Measurements from ENCODE around the gene IST1. TPM values are rescaled to one million over a fixed set of nuclear protein-coding genes. Genes with fewer than 3 reads are reported as not detected.

IST1 gene
- total and polyA plus RNA-seq, 8 donors = 156 to 360 (median 298) TPM

DNA sequence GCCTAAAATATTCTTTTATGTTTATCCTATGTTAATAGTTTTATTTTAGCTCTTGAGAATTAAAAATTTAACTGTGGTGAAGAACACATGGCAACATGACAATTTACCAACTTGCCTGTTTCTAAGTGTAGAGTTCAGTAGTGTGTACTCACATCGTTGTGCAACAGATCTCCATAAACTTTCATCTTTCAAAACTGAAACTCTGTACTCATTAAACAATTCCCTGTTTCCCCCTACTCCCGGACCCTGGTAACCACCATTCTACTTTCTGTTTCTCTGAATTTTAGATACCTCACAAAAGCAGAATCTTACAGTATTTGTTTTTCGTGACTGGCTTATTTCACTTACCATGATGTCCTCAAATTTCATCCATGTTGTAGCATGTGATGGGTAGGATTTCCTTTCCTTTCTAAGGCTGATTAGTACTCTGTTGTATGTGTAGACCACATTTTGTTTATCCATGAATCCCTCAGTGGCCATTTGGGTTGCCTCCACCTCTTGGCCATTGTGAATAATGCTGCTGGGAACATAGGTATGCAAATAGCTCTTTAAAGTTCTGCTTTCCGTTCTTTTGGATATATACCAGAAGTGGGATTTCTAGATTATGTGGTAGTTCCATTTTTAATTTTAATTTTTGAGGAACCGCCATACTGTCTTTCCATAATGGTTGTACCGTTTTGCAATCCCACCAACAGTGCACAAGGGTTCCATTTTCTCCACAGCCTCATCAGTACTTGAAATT, 17.4 kb downstream of the IST1 start:
- Histone ChIP-seq H3K27me3 (no peaks in the 10 kb centered on the region), H3K27ac (peak overlapping the region in 1 of 2 donors; percentile 1), H3K9me3 (no peaks in the 10 kb centered on the region), H3K36me3 (peaks cover 0 to 34% of the 10 kb centered on the region in 2 donors), H3K4me1 (peaks cover 5 to 64% of the 10 kb centered on the region in 2 donors), H3K4me3 (no peak overlapping the region)
- intact Hi-C loops (cut with DNase I) = no loop called here
- TF ChIP-seq, protein P1, sequence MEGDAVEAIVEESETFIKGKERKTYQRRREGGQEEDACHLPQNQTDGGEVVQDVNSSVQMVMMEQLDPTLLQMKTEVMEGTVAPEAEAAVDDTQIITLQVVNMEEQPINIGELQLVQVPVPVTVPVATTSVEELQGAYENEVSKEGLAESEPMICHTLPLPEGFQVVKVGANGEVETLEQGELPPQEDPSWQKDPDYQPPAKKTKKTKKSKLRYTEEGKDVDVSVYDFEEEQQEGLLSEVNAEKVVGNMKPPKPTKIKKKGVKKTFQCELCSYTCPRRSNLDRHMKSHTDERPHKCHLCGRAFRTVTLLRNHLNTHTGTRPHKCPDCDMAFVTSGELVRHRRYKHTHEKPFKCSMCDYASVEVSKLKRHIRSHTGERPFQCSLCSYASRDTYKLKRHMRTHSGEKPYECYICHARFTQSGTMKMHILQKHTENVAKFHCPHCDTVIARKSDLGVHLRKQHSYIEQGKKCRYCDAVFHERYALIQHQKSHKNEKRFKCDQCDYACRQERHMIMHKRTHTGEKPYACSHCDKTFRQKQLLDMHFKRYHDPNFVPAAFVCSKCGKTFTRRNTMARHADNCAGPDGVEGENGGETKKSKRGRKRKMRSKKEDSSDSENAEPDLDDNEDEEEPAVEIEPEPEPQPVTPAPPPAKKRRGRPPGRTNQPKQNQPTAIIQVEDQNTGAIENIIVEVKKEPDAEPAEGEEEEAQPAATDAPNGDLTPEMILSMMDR (IDR thresholded peaks at IDR 0.05) = no peak
- no peak for DNase-seq
- ATAC-seq = no peak

DNA sequence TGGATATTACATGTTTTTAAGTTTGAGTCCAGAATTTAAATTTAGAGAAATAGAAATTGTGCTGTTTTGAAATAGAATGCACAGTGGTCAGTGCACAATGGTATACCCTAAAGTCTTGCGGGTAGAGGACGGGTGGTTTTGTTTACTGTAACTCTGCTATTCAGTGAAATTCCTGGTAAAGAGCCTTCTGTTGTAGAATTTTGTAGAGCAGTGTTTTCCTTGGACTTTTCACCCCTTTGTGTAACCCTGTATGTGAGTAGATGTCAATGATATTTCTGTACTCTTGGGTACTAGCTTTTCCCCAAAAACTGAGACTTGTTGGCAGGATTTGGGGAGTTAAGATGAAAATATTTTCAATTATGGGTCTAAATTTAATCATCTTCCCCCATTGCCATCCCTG, 19.5 kb downstream of the IST1 start:
- Histone ChIP-seq H3K27ac (no peak overlapping the region), H3K4me1 (peaks cover 5 to 59% of the 10 kb centered on the region in 2 donors), H3K9me3 (no peaks in the 10 kb centered on the region), H3K27me3 (no peaks in the 10 kb centered on the region), H3K36me3 (peaks cover 0 to 51% of the 10 kb centered on the region in 2 donors), H3K4me3 (no peak overlapping the region)
- TF ChIP-seq, protein P1 (IDR thresholded peaks at IDR 0.05) = no peak
- intact Hi-C loops (cut with DNase I) = no loop called here
- no peak for ATAC-seq
- DNase-seq = no peak

DNA sequence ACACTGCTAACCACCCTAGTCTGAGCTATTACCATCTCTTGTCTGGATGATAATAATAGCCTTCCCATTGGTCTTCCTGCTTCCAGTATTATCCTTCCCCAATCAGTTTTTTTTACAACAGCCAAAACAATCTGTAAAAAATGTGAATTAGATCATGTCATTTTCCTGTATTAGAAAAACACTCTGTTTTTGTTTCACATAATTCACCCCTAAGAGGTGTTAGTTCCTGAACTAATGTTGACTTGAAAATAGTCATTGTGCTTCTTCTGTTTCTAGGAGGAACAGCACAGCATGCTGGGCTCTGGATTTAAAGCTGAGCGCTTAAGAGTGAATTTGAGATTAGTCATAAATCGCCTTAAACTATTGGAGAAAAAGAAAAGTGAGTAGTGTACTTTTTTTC, 20.0 kb downstream of the IST1 start:
- Histone ChIP-seq H3K4me3 (no peak overlapping the region), H3K4me1 (peaks cover 5 to 55% of the 10 kb centered on the region in 2 donors), H3K36me3 (peaks cover 0 to 55% of the 10 kb centered on the region in 2 donors), H3K27me3 (no peaks in the 10 kb centered on the region), H3K27ac (no peak overlapping the region), H3K9me3 (no peaks in the 10 kb centered on the region)
- TF ChIP-seq, protein P1 (IDR thresholded peaks at IDR 0.05) = no peak
- no peak for ATAC-seq
- intact Hi-C loops (cut with DNase I) = no loop called here
- no peak for DNase-seq

DNA sequence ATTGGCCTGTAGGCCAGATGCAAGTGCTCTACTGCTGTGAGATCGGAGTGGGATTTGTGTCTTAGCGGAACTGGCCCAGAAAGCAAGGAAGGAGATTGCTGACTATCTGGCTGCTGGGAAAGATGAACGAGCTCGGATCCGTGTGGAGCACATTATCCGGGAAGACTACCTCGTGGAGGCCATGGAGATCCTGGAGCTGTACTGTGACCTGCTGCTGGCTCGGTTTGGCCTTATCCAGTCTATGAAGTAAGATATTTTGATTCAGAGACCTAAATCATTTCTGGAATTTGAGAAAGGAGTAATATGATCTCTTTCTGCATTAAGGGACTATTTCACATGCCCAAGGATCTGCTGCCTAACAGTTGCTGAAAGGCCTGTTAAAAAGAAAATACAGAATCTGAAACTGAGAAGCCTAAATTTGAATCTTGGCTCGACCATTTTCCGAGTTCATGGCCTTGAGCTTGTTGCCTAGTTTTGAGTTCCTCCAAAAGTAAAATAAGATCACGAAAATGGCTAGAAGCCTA, 21.1 kb downstream of the IST1 start:
- H3K4me1 ChIP-seq = peaks cover 5 to 51% of the 10 kb centered on the region in 2 donors
- intact Hi-C loops (cut with DNase I) = no loop called here
- ATAC-seq = no peak
- peaks cover 0 to 66% of the 10 kb centered on the region in 2 donors for H3K36me3 ChIP-seq
- TF ChIP-seq, protein P1 (IDR thresholded peaks at IDR 0.05) = no peak
- H3K27me3 ChIP-seq = no peaks in the 10 kb centered on the region
- no peak overlapping the region for H3K4me3 ChIP-seq
- H3K27ac ChIP-seq = no peak overlapping the region
- DNase-seq = no peak
- H3K9me3 ChIP-seq = no peaks in the 10 kb centered on the region

DNA sequence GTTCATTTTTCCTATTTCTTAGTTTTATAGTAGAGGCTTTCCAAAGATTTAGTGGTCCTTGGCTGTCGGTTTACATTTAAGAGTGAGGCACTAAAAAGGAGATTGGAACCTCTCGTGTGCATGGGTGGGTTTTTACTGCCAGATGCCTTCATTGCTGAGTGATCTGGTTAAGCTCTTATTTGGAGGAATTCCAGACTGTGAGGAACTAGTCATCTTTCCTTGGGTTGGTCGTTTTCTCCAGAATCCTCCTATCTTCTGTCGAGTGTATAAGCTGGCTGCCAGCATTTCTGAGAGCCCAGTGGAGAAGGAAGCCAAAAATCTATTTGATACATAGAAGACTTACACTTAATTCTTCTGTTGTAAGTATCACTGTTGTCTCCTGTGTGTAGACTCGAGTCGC, 22.6 kb downstream of the IST1 start:
- Histone ChIP-seq H3K36me3 (peaks cover 0 to 74% of the 10 kb centered on the region in 2 donors), H3K4me3 (no peak overlapping the region), H3K4me1 (peaks cover 5 to 37% of the 10 kb centered on the region in 2 donors), H3K9me3 (no peaks in the 10 kb centered on the region), H3K27me3 (no peaks in the 10 kb centered on the region), H3K27ac (no peak overlapping the region)
- intact Hi-C loops (cut with DNase I) = no loop called here
- no peak for ATAC-seq
- TF ChIP-seq, protein P1 (IDR thresholded peaks at IDR 0.05) = no peak
- no peak for DNase-seq
